ENCODE measurements around the gene ATP1A2. TPM values are rescaled to one million over a fixed set of nuclear protein-coding genes. Genes with fewer than 3 reads are reported as not detected.

Gene ATP1A2
- total and polyA plus RNA-seq, 7 donors, result 52.5 to 1,040 (median 523) TPM

DNA sequence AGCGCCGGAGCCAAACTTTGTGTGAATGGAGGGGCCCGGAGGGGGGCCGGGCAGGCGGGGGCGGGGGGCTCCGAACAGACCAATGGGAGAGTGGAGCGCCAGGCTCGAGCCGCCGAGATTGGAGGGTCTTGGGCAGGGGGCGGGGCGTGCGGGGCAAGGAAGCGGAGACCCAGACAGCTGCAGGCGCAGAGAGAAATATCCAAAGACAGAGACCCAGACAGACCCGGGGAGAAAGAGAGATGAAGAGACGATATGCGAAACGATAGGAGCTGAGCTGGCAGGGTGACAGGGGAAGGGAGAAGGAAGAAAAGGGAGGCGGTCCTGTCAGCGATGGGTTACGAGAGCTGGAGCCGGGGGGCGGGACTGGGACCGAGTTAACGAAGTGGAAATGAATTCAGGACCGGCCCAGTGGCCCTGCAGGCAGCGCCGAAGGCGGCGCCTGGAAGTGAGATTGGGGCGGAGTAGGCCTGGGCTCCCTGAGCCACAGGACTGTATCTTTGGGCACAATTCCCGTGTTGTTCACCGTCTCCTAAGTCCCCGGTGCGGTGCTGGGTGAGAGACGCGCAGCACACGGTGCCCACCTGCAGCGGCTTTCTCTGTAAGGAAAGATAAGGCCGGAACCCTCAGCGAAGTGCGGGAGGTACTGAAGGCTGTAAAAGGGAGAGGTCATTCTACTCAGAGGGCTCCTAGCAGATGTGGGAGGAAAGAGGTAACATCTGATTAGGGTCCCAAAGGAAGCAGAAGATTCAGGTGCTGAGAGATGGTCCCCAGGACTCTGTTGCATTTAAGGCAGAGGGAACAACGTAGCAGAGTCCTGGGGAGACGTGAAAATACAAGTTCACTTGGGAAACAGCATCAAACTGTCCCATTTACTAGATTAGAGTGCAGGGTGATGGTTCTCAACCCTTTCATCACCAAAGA, 45.1 kb upstream of the ATP1A2 start:
- H3K27ac ChIP-seq, result no peak overlapping the region
- intact Hi-C loops (cut with DNase I), result no loop called here
- peak overlapping the region; percentile 74 for H3K4me3 ChIP-seq

DNA sequence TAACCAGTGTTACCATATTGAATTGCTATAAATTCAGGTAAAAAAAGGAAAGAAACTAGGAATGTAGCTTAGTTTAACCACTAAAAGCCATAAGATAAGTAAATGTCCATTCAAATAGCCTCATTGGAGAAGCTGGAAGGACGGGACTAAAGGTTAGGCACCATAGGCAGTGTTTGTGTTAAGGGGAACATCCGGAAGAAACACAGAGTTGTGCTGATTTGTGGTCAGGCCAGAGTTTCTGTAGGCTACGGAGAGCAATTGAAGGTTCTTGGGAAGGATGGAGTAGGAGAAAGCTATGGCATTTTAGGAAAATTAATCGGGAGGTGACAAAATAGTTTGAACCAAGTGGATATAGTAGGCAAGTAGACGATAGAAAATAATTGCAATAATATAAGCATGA, 44.3 kb upstream of the ATP1A2 start:
- intact Hi-C loops (cut with DNase I), result no loop called here
- H3K9me3 ChIP-seq, result no peaks in the 10 kb centered on the region
- no peaks in the 10 kb centered on the region for H3K36me3 ChIP-seq (ENCODE audit: insufficient read depth in 1 of 2, low read depth in 1 of 2)
- ATAC-seq (no peak), DNase-seq (no peak)
- H3K27me3 ChIP-seq (ENCODE audit: insufficient read depth in 3 of 3, low read length in 2 of 3), result no peaks in the 10 kb centered on the region
- WGBS, 3 donors, result 88 to 89% (median 89%) methylated on average over 5 of the region's 5 CpGs
- no peak overlapping the region for H3K27ac ChIP-seq
- TF ChIP-seq, protein P1, sequence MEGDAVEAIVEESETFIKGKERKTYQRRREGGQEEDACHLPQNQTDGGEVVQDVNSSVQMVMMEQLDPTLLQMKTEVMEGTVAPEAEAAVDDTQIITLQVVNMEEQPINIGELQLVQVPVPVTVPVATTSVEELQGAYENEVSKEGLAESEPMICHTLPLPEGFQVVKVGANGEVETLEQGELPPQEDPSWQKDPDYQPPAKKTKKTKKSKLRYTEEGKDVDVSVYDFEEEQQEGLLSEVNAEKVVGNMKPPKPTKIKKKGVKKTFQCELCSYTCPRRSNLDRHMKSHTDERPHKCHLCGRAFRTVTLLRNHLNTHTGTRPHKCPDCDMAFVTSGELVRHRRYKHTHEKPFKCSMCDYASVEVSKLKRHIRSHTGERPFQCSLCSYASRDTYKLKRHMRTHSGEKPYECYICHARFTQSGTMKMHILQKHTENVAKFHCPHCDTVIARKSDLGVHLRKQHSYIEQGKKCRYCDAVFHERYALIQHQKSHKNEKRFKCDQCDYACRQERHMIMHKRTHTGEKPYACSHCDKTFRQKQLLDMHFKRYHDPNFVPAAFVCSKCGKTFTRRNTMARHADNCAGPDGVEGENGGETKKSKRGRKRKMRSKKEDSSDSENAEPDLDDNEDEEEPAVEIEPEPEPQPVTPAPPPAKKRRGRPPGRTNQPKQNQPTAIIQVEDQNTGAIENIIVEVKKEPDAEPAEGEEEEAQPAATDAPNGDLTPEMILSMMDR (IDR thresholded peaks at IDR 0.05), result no peak
- H3K4me3 ChIP-seq, result no peak overlapping the region
- peaks cover 6% of the 10 kb centered on the region for H3K4me1 ChIP-seq

More for the DNA sequence above, 45.1 kb upstream of the ATP1A2 start:
- peak; percentile 87 to 97 (median 90) for ATAC-seq
- 3% methylated on average over 45 to 46 of the region's 46 CpGs for WGBS, 3 donors
- TF ChIP-seq, protein P1 (IDR thresholded peaks at IDR 0.05), result no peak
- Histone ChIP-seq H3K9me3 (no peaks in the 10 kb centered on the region), H3K36me3 (ENCODE audit: insufficient read depth in 1 of 2, low read depth in 1 of 2) (no peaks in the 10 kb centered on the region), H3K4me1 (peaks cover 6% of the 10 kb centered on the region), H3K27me3 (ENCODE audit: insufficient read depth in 3 of 3, low read length in 2 of 3) (no peaks in the 10 kb centered on the region)
- peak; percentile 84 to 85 for DNase-seq

DNA sequence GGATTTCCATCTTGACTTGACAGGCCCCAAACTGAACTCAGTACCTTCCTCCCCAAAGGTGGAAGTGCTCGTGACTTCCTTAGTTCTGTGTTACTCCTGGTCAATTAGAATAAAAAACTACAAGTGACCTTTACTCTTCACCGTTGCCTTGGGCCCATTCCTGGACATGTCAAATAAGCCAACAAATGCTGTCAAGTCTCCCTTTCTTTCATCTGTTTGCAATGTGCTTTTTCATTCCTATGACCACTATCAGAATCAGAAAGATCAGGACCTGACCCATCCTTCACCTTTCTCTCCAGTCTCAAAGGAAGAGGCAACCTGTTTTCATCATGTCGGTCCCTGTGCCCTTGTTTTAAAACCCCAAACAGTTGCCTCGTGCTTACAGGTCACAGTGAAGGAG, 40.7 kb upstream of the ATP1A2 start:
- DNase-seq (no peak), ATAC-seq (no peak)
- H3K9me3 ChIP-seq, result no peaks in the 10 kb centered on the region
- no peaks in the 10 kb centered on the region for H3K27me3 ChIP-seq (ENCODE audit: insufficient read depth in 3 of 3, low read length in 2 of 3)
- peaks cover 6% of the 10 kb centered on the region for H3K4me1 ChIP-seq
- no peak overlapping the region for H3K4me3 ChIP-seq
- no peaks in the 10 kb centered on the region for H3K36me3 ChIP-seq (ENCODE audit: insufficient read depth in 1 of 2, low read depth in 1 of 2)
- TF ChIP-seq, protein P1 (IDR thresholded peaks at IDR 0.05), result no peak
- 83 to 89% (median 84%) methylated on average over 4 of the region's 4 CpGs for WGBS, 3 donors
- no peak overlapping the region for H3K27ac ChIP-seq
- intact Hi-C loops (cut with DNase I), result no loop called here

DNA sequence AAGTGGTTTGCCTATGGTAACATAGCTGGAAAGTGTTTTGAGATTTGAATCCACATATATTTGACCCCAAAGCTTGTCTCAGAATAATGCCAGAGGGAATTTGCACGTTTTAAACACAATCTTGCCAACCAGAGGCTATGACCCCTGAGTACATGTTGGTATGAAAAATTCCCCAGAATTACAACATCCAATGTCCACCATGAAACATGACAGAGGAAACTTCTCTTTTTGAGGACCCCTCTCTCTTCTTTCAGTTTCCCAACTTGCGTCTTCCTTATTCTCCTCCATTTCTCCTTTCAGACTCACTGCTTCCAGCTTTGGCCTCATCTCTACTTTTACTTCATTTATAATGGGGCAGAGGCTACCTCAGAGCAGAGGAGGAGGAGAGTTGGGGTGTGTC, 39.7 kb upstream of the ATP1A2 start:
- no peaks in the 10 kb centered on the region for H3K27me3 ChIP-seq (ENCODE audit: insufficient read depth in 3 of 3, low read length in 2 of 3)
- ATAC-seq (no peak), DNase-seq (no peak)
- no peak overlapping the region for H3K4me3 ChIP-seq
- H3K9me3 ChIP-seq, result no peaks in the 10 kb centered on the region
- H3K36me3 ChIP-seq (ENCODE audit: insufficient read depth in 1 of 2, low read depth in 1 of 2), result no peaks in the 10 kb centered on the region
- TF ChIP-seq, protein P1 (IDR thresholded peaks at IDR 0.05), result no peak
- 55 to 57% (median 55%) methylated on average over 2 of the region's 2 CpGs for WGBS, 3 donors
- intact Hi-C loops (cut with DNase I), result no loop called here
- no peak overlapping the region for H3K27ac ChIP-seq
- peaks cover 1% of the 10 kb centered on the region for H3K4me1 ChIP-seq

All from psoas muscle (tissue), 8 donors.